Measurements from ENCODE around the gene FAM168A.

DNA sequence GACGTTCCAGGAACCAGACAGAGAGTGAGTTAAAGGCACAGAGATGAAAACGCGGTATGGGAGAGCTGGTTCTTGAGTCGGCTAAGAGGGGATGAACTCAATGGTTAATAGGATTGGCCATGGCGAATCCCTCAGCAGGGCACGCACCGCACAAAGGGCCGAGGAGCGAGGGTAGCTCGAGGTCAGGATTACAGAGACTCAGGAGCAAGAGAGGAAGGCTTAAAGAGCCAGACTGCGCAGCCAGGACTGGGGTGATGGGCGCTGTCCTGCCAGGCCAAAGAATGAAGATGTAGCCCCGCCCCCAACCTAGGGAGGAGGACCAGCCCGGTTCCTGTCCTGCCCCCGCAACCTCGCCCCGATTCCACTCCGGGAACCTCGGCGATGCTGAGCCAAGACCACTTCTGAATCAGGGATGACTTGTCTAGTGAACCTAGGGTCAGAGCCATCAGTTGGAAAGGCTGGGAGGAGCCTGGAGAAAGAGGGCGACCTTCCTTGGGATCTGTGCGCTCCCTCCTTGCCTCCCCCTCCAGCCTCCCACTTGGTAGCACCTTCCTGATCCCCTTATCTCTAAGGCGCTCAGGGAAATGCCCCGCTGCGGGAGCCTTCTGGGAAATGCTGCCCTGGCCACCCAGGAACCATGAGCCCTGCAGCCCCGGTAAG lies 48.2 kb upstream of the FAM168A start, which contains the start of gene PLEKHB1:
- TF ChIP-seq EZH2phosphoT487 (IDR thresholded peaks at IDR 0.05) (no peak), EZH2 (IDR thresholded peaks at IDR 0.05) (no peak)
- TF ChIP-seq, protein P1, sequence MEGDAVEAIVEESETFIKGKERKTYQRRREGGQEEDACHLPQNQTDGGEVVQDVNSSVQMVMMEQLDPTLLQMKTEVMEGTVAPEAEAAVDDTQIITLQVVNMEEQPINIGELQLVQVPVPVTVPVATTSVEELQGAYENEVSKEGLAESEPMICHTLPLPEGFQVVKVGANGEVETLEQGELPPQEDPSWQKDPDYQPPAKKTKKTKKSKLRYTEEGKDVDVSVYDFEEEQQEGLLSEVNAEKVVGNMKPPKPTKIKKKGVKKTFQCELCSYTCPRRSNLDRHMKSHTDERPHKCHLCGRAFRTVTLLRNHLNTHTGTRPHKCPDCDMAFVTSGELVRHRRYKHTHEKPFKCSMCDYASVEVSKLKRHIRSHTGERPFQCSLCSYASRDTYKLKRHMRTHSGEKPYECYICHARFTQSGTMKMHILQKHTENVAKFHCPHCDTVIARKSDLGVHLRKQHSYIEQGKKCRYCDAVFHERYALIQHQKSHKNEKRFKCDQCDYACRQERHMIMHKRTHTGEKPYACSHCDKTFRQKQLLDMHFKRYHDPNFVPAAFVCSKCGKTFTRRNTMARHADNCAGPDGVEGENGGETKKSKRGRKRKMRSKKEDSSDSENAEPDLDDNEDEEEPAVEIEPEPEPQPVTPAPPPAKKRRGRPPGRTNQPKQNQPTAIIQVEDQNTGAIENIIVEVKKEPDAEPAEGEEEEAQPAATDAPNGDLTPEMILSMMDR (IDR thresholded peaks at IDR 0.05) = no peak
